GM12878 (cell line): ENCODE results near the gene CTSE. TPM values are rescaled to one million over a fixed set of nuclear protein-coding genes. Genes with fewer than 3 reads are reported as not detected.

Experiments used
- ATAC-seq: fragments of 200-7000 bp; cut with Tn5 transposase; 3 replicates; pipeline ENCODE4 v1.9.1; 2020; ENCODE audit warnings: mild to moderate bottlenecking, moderate library complexity
- BruUV-seq: library from RNA; stranded (reverse); fragments of 400-500 nt; replicated peaks from 2 replicates; lab custom pipeline; 2021; lab: Mats Ljungman, UMichigan
- CTCF ChIA-PET: fragments of 300-600 bp; sonication (Branson Sonifier 250); formaldehyde crosslinking; extraction: SDS; loops from one replicate; lab custom pipeline; 2021; ENCODE audit warnings: inconsistent platforms; lab: Yijun Ruan, JAX
- POLR2A ChIA-PET: fragments of 350-600 bp; formaldehyde crosslinking; extraction: SDS; loops from one replicate; lab custom pipeline; 2021; ENCODE audit warnings: inconsistent platforms; lab: Charles Lee
- RAD21 ChIA-PET: fragments of 300-600 bp; sonication (Branson Sonifier 250); formaldehyde crosslinking; loops from one replicate; lab custom pipeline; 2023; ENCODE audit warnings: antibody characterized with exemption; ENCODE audit not compliant: unreplicated experiment; lab: Charles Lee
- SMC1A ChIA-PET: fragments of 300-600 bp; sonication (Branson Sonifier 250); formaldehyde crosslinking; loops from one replicate; lab custom pipeline; 2023; ENCODE audit not compliant: unreplicated experiment, uncharacterized antibody; lab: Charles Lee
- DNase-seq: peaks from one replicate; pipeline ENCODE4 v3.0.0-alpha.2; 2011; ENCODE audit warnings: low read depth, low spot score
- FAIRE-seq: peaks from 3 replicates; lab custom pipeline; 2011; peaks lifted over from hg19 to GRCh38; lab: Jason Lieb, UNC
- H2AFZ ChIP-seq: 2 replicates; pipeline ENCODE4 v1.6.0; 2011; ENCODE audit warnings: low read depth, low read length, control low read depth; ENCODE audit not compliant: control insufficient read depth
- H3K27ac ChIP-seq: 2 replicates; pipeline ENCODE4 v1.5.1; 2011; ENCODE audit warnings: control low read depth; ENCODE audit not compliant: control insufficient read depth, insufficient read depth
- H3K27me3 ChIP-seq, 2 experiments: replicated peaks in 1 of 2; 2 replicates each; pipeline versions ENCODE4 v1.6.0 to v1.6.1; 2011; ENCODE audit warnings: low read length in 1 of 2; ENCODE audit not compliant: control insufficient read depth in 2 of 2, insufficient read depth in 2 of 2
- H3K36me3 ChIP-seq, 2 experiments: 2 replicates each; pipeline ENCODE4 v1.5.1; 2011; ENCODE audit warnings: low read length in 1 of 2; ENCODE audit not compliant: control insufficient read depth in 2 of 2, insufficient read depth in 2 of 2
- H3K4me1 ChIP-seq: 2 replicates; pipeline ENCODE4 v1.6.1; 2011; ENCODE audit warnings: mild to moderate bottlenecking, low read length, moderate library complexity, mixed read lengths; ENCODE audit not compliant: control insufficient read depth, insufficient read depth
- H3K4me2 ChIP-seq: 2 replicates; pipeline ENCODE4 v1.6.0; 2011; ENCODE audit warnings: control low read depth; ENCODE audit not compliant: control insufficient read depth, insufficient read depth
- H3K4me3 ChIP-seq: fragments of 200-600 bp; sonication (generic); 2 replicates; pipeline ENCODE4 v1.5.1; 2016
- H3K79me2 ChIP-seq: 2 replicates; pipeline ENCODE4 v1.6.0; 2011; ENCODE audit warnings: low read length; ENCODE audit not compliant: control insufficient read depth, insufficient read depth
- H3K9ac ChIP-seq: 2 replicates; pipeline ENCODE4 v1.8.0; 2011; ENCODE audit warnings: low read length, control low read depth, mixed read lengths; ENCODE audit not compliant: control insufficient read depth, insufficient read depth
- H3K9me3 ChIP-seq: replicated peaks from 3 replicates; pipeline ENCODE4 v1.5.1; 2011; ENCODE audit warnings: mild to moderate bottlenecking, low read length; ENCODE audit not compliant: control insufficient read depth, insufficient read depth
- H4K20me1 ChIP-seq: 2 replicates; pipeline ENCODE4 v1.6.0; 2011; ENCODE audit not compliant: control insufficient read depth, insufficient read depth
- CEBPB ChIP-seq, 2 experiments: fragments of 150-350 bp in 1 of 2; IDR thresholded peaks; 2 replicates each; pipeline ENCODE4 v1.6.1; 2012 to 2014; ENCODE audit warnings: low read depth in 2 of 2, low read length in 2 of 2, borderline replicate concordance in 1 of 2, inconsistent platforms in 1 of 2
- EED ChIP-seq: sonication (generic); IDR thresholded peaks from 2 replicates; pipeline ENCODE4 v1.6.1; 2016; ENCODE audit warnings: antibody characterized with exemption, low read depth
- KDM1A ChIP-seq: fragments of 200-600 bp; sonication (generic); IDR thresholded peaks from 2 replicates; pipeline ENCODE4 v1.6.1; 2016; ENCODE audit warnings: borderline replicate concordance
- MXI1 ChIP-seq: fragments of 150-350 bp; IDR thresholded peaks from 2 replicates; pipeline ENCODE4 v1.6.1; 2011; ENCODE audit warnings: low read depth, mild to moderate bottlenecking, inconsistent platforms, low read length, improper control_type of control experiment
- NFYA ChIP-seq: IDR thresholded peaks from 2 replicates; pipeline ENCODE4 v1.6.1; 2011; ENCODE audit warnings: low read depth, mild to moderate bottlenecking, low read length, improper control_type of control experiment, borderline replicate concordance
- NR2F1 ChIP-seq: fragments of 450-650 bp; conservative IDR thresholded peaks from 2 replicates; pipeline ENCODE4 v1.6.1; 2017; ENCODE audit warnings: mild to moderate bottlenecking
- RAD21 ChIP-seq: IDR thresholded peaks from 2 replicates; pipeline ENCODE4 v1.6.1; 2011; ENCODE audit warnings: mild to moderate bottlenecking, low read depth, low read length, moderate library complexity; ENCODE audit not compliant: insufficient read depth
- RUNX3 ChIP-seq: IDR thresholded peaks from 2 replicates; pipeline ENCODE4 v1.6.1; 2012; ENCODE audit warnings: low read length, inconsistent platforms
- WGBS: methylation state at CpG from one replicate; pipeline ENCODE4 v1.1.6; 2016; ENCODE audit warnings: low lambda C conversion rate; ENCODE audit not compliant: insufficient replicate concordance, insufficient coverage; ENCODE audit errors: missing lambda C conversion rate; 5-methylcytosine and 5-hydroxymethylcytosine counted together
- in situ Hi-C: fragments of 300-500 bp; cut with MboI; formaldehyde crosslinking; loops from 9 replicates; pipeline ENCODE4 v1.14.3; 2018; ENCODE audit warnings: mixed read lengths
- intact Hi-C: fragments of 100-400 bp; cut with micrococcal nuclease; formaldehyde crosslinking; loops from one replicate; pipeline ENCODE4 v1.14.2; 2022; ENCODE audit not compliant: unreplicated experiment
- polyA plus RNA-seq, 11 experiments: library from polyadenylated mRNA; depleted of rRNA in 4 of 11; unstranded in 6 of 11; stranded (reverse) in 5 of 11; fragments of >200 nt; fragmentation: Nextera tagmentation in 4 of 11; fragmentation: Illumina TruSeq in 1 of 11; extraction: Ambion mirVana in 4 of 11; extraction: Trizol in 1 of 11; gene quantifications; 1 replicate in 1 of 11; 2 replicates in 10 of 11; pipeline versions ENCODE4 v1.2.1 to v1.2.3, GENCODE V29; 2011 to 2016; ENCODE audit warnings: inconsistent platforms in 2 of 11, missing spikeins in 2 of 11, low read depth in 1 of 11
- total RNA-seq, 4 experiments: library from RNA; depleted of rRNA in 3 of 4; stranded (reverse); fragments of >200 nt in 3 of 4; fragmentation: Illumina TruSeq in 1 of 4; extraction: Trizol in 1 of 4; gene quantifications; 2 replicates each; pipeline versions ENCODE4 v1.2.1 to v1.2.3, GENCODE V29; 2013 to 2021

The CTSE gene
- total and polyA plus RNA-seq, 10 of the 15 experiments (the other 5 are each of a cell fraction or from before 2014, with no cell fraction given) = 0.26 TPM; not detected in 9

DNA sequence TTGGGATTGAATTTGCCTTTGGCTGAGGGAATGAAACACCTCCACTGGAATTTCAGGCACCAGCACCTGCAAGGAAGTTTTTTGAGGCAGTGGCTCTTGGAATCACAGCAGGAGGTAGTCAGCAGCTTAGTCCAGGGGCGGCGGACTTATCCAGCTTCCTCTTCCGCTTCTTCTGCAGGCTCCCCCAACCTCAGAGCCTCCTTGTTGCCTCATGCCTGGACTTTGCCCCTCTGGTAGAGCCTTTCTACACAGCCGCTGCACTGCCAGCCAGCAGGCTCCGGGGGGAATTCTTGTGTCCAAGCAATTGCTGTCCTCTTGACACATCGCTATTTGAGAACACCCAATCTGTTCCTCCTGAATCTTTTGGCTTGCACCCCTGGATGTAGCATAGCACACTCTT lies 24.9 kb upstream of the CTSE start:
- no TSS peak for BruUV-seq
- WGBS = 88% methylated on average over 6 of the region's 6 CpGs
- in situ Hi-C loops (no loop called here), intact Hi-C loops (no loop called here)
- H3K4me1 ChIP-seq = peaks cover 55% of the 10 kb centered on the region
- H3K4me2 ChIP-seq = peak overlapping the region; percentile 59
- POLR2A ChIA-PET = interaction anchor here (1.1 to 1.2 kb wide), 2 partner anchors 17 to 277 kb away, joined by 3 to 5 read pairs; no protein-coding TSS in a partner anchor
- H3K27me3 ChIP-seq = no peaks in the 10 kb centered on the region
- FAIRE-seq = no peak
- H3K27ac ChIP-seq = peak overlapping the region; percentile 90
- H2AFZ ChIP-seq = no peak overlapping the region
- CTCF ChIA-PET = interaction anchor here (1.0 to 1.8 kb wide), 2 partner anchors 17 to 54 kb away, joined by 3 to 10 read pairs; no protein-coding TSS in a partner anchor
- SMC1A ChIA-PET = interaction anchor here (0.8 to 4.3 kb wide), 7 partner anchors 7 to 131 kb away, joined by 3 to 32 read pairs (median 4); no protein-coding TSS in a partner anchor
- H3K79me2 ChIP-seq = peaks cover 12% of the 10 kb centered on the region
- RAD21 ChIA-PET = interaction anchor here (0.9 to 2.0 kb wide), 10 partner anchors 11 to 276 kb away, joined by 3 to 6 read pairs (median 4); no protein-coding TSS in a partner anchor
- H3K36me3 ChIP-seq = no peaks in the 10 kb centered on the region; a peak in 1 of 4 replicates
- peak overlapping the region; percentile 40 for H3K9ac ChIP-seq
- H4K20me1 ChIP-seq = no peaks in the 10 kb centered on the region
- H3K9me3 ChIP-seq = no peaks in the 10 kb centered on the region
- DNase-seq = no peak
- ATAC-seq = no peak
- H3K4me3 ChIP-seq = no peak overlapping the region
- no peak for TF ChIP-seq NFYA
- TF ChIP-seq RAD21 = no peak
- no peak for TF ChIP-seq MXI1

DNA sequence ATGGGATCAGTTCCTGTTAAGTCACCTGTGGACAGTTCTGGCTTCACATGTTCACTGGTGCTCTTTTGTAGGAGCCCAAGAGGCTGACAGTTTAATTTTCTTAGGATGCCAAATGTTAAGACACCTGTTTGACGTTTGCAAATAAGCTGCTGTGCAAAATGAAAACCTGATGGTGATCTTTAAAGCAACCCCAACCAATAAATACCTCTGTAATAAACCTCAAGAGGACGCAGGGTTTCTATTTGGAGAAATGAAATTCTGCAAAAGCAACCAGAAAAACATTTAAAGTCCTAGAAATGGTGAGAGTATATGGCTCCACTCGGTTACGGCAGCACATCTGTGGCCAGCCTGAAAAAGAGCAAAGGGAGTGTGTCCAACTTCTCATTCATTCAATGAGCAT lies 23.6 kb upstream of the CTSE start:
- Histone ChIP-seq H3K27ac (peak overlapping the region; percentile 90), H3K4me2 (peak overlapping the region; percentile 59), H3K4me1 (peaks cover 60% of the 10 kb centered on the region), H4K20me1 (no peaks in the 10 kb centered on the region), H3K4me3 (no peak overlapping the region), H2AFZ (peak overlapping the region; percentile 0), H3K27me3 (no peaks in the 10 kb centered on the region), H3K79me2 (0 out of 2 replicates have a peak, but pooled peaks cover 3% of the 10 kb centered on the region), H3K36me3 (no peaks in the 10 kb centered on the region; a peak in 1 of 4 replicates), H3K9ac (peak overlapping the region; percentile 37; the same call in 1 of the 2 replicates), H3K9me3 (no peaks in the 10 kb centered on the region)
- RAD21 ChIA-PET = interaction anchor here (2.3 kb wide), 1 partner anchor 8 kb away, joined by 8 read pairs; no protein-coding TSS in a partner anchor
- BruUV-seq = no TSS peak
- TF ChIP-seq RUNX3 (peak; percentile 49), CEBPB (IDR thresholded peaks at IDR 0.05; ENCODE audit: borderline replicate concordance in 1 of 2, low read depth in 2 of 2, low read length in 2 of 2) (no peak), NR2F1 (no peak), EED (peak; percentile 11; the same call in 1 of the 2 replicates), KDM1A (no peak)
- no peak for DNase-seq
- SMC1A ChIA-PET = interaction anchor here (1.1 to 4.3 kb wide), 4 partner anchors 9 to 129 kb away, joined by 3 to 32 read pairs (median 8); no protein-coding TSS in a partner anchor
- WGBS = 33% methylated on average over 4 of the region's 4 CpGs
- ATAC-seq = no peak
- in situ Hi-C loops (no loop called here), intact Hi-C loops (no loop called here)
- POLR2A ChIA-PET = no interaction called here
- no peak for FAIRE-seq
- CTCF ChIA-PET = interaction anchor here (0.6 to 1.0 kb wide), 3 partner anchors 10 to 388 kb away, joined by 3 read pairs; no protein-coding TSS in a partner anchor
